ENCODE data around the gene AHNAK. TPM values are rescaled to one million over a fixed set of nuclear protein-coding genes. Genes with fewer than 3 reads are reported as not detected.

Gene AHNAK
- total and polyA plus RNA-seq, 2 donors (not counting 1 experiment from before 2014, with no cell fraction given), result 220 to 762 TPM

GRCh38 chr11:62575837-62576236 lies 29.2 kb upstream of the AHNAK start:
- TF ChIP-seq EZH2 (IDR thresholded peaks at IDR 0.05; ENCODE audit: low read length, missing control alignments), result no peak
- no peak for TF ChIP-seq CTCF (conservative IDR thresholded peaks at IDR 0.05 in 1 of 2, IDR thresholded peaks at IDR 0.05 in 1 of 2; ENCODE audit: low read depth in 1 of 2, low read length in 2 of 2)
- peaks cover 43% of the 10 kb centered on the region for H3K79me2 ChIP-seq (ENCODE audit: control insufficient read depth, insufficient read depth, low read length)
- no peak overlapping the region for H2AFZ ChIP-seq (ENCODE audit: low read length)
- DNase-seq (ENCODE audit: low read depth in 2 of 2), result no peak
- H3K36me3 ChIP-seq (ENCODE audit: control insufficient read depth, insufficient read depth, low read length), result peaks cover 6% of the 10 kb centered on the region
- peak overlapping the region; percentile 97 for H3K4me2 ChIP-seq (ENCODE audit: extremely low read depth, insufficient read depth, low read length)
- H3K9me3 ChIP-seq (ENCODE audit: control insufficient read depth, insufficient read depth, low read depth, low read length), result no peaks in the 10 kb centered on the region
- no peaks in the 10 kb centered on the region for H3K27me3 ChIP-seq (ENCODE audit: control insufficient read depth, insufficient read depth, low read length)
- H4K20me1 ChIP-seq (ENCODE audit: control insufficient read depth, extremely low read depth, insufficient read depth, low read length), result no peaks in the 10 kb centered on the region
- H3K4me3 ChIP-seq (replicated peaks in 1 of 4; ENCODE audit: control extremely low read depth in 1 of 4, insufficient read depth in 1 of 4, low read depth in 3 of 4, low read length in 4 of 4), result peak overlapping the region in 1 of 4 experiments; percentile 80
- H3K27ac ChIP-seq (ENCODE audit: insufficient read depth, low read length), result no peak overlapping the region
- H3K9ac ChIP-seq (ENCODE audit: insufficient read depth, low read length), result no peak overlapping the region
- H3K4me1 ChIP-seq (ENCODE audit: control insufficient read depth, extremely low read depth, insufficient read depth, low read length), result peaks cover 13% of the 10 kb centered on the region

GRCh38 chr11:62575156-62575555 lies 28.6 kb upstream of the AHNAK start:
- no peak for TF ChIP-seq CTCF (conservative IDR thresholded peaks at IDR 0.05 in 1 of 2, IDR thresholded peaks at IDR 0.05 in 1 of 2; ENCODE audit: low read depth in 1 of 2, low read length in 2 of 2)
- TF ChIP-seq EZH2 (IDR thresholded peaks at IDR 0.05; ENCODE audit: low read length, missing control alignments), result no peak
- no peak for DNase-seq (ENCODE audit: low read depth in 2 of 2)
- H3K9ac ChIP-seq (ENCODE audit: insufficient read depth, low read length), result peak overlapping the region; percentile 92
- H3K9me3 ChIP-seq (ENCODE audit: control insufficient read depth, insufficient read depth, low read depth, low read length), result no peaks in the 10 kb centered on the region
- peak overlapping the region; percentile 30 to 86 (median 64) for H3K4me3 ChIP-seq (replicated peaks in 1 of 4; ENCODE audit: control extremely low read depth in 1 of 4, insufficient read depth in 1 of 4, low read depth in 3 of 4, low read length in 4 of 4)
- no peaks in the 10 kb centered on the region for H3K27me3 ChIP-seq (ENCODE audit: control insufficient read depth, insufficient read depth, low read length)
- peaks cover 8% of the 10 kb centered on the region for H3K36me3 ChIP-seq (ENCODE audit: control insufficient read depth, insufficient read depth, low read length)
- peak overlapping the region; percentile 97 for H3K4me2 ChIP-seq (ENCODE audit: extremely low read depth, insufficient read depth, low read length)
- no peak overlapping the region for H2AFZ ChIP-seq (ENCODE audit: low read length)
- peaks cover 50% of the 10 kb centered on the region for H3K79me2 ChIP-seq (ENCODE audit: control insufficient read depth, insufficient read depth, low read length)
- peak overlapping the region; percentile 88 for H3K27ac ChIP-seq (ENCODE audit: insufficient read depth, low read length)
- no peaks in the 10 kb centered on the region for H4K20me1 ChIP-seq (ENCODE audit: control insufficient read depth, extremely low read depth, insufficient read depth, low read length)
- H3K4me1 ChIP-seq (ENCODE audit: control insufficient read depth, extremely low read depth, insufficient read depth, low read length), result peaks cover 13% of the 10 kb centered on the region

GRCh38 chr11:62574363-62575071 lies 27.9 kb upstream of the AHNAK start:
- peak overlapping the region; percentile 92 for H3K9ac ChIP-seq (ENCODE audit: insufficient read depth, low read length)

More at GRCh38 chr11:62574363-62575071, 27.9 kb upstream of the AHNAK start:
- Histone ChIP-seq H3K36me3 (ENCODE audit: control insufficient read depth, insufficient read depth, low read length) (peaks cover 10% of the 10 kb centered on the region), H2AFZ (ENCODE audit: low read length) (peak overlapping the region; percentile 11), H3K27me3 (ENCODE audit: control insufficient read depth, insufficient read depth, low read length) (no peaks in the 10 kb centered on the region), H3K4me1 (ENCODE audit: control insufficient read depth, extremely low read depth, insufficient read depth, low read length) (peaks cover 13% of the 10 kb centered on the region), H3K4me3 (replicated peaks in 1 of 4; ENCODE audit: control extremely low read depth in 1 of 4, insufficient read depth in 1 of 4, low read depth in 3 of 4, low read length in 4 of 4) (peak overlapping the region; percentile 30 to 86 (median 64)), H3K4me2 (ENCODE audit: extremely low read depth, insufficient read depth, low read length) (peak overlapping the region; percentile 97), H3K9me3 (ENCODE audit: control insufficient read depth, insufficient read depth, low read depth, low read length) (no peaks in the 10 kb centered on the region), H3K27ac (ENCODE audit: insufficient read depth, low read length) (peak overlapping the region; percentile 88), H4K20me1 (ENCODE audit: control insufficient read depth, extremely low read depth, insufficient read depth, low read length) (no peaks in the 10 kb centered on the region), H3K79me2 (ENCODE audit: control insufficient read depth, insufficient read depth, low read length) (peaks cover 56% of the 10 kb centered on the region)
- peak in 1 of 2 donors; percentile 36 for DNase-seq (ENCODE audit: low read depth in 2 of 2)
- no peak for TF ChIP-seq CTCF (conservative IDR thresholded peaks at IDR 0.05 in 1 of 2, IDR thresholded peaks at IDR 0.05 in 1 of 2; ENCODE audit: low read depth in 1 of 2, low read length in 2 of 2)
- no peak for TF ChIP-seq EZH2 (IDR thresholded peaks at IDR 0.05; ENCODE audit: low read length, missing control alignments)

All from fibroblast of lung (primary cell).